H1 (cell line): ENCODE results near the gene PSPN.

Experiments
- EGR1 ChIP-seq: IDR thresholded peaks from 2 replicates; pipeline ENCODE4 v1.6.1; 2011; ENCODE audit warnings: low read depth, low read length, borderline replicate concordance
- EP300 ChIP-seq, 2 experiments: IDR thresholded peaks; 1 replicate in 1 of 2; 2 replicates in 1 of 2; pipeline ENCODE4 v1.6.1; 2011 to 2012; ENCODE audit warnings: low read depth in 2 of 2, low read length in 2 of 2, mild to moderate bottlenecking in 2 of 2, borderline replicate concordance in 1 of 2, inconsistent platforms in 1 of 2, moderate library complexity in 1 of 2
- EZH2 ChIP-seq: fragments of 200-600 bp; sonication (generic); IDR thresholded peaks from 2 replicates; pipeline ENCODE4 v1.7.1; 2012; ENCODE audit warnings: low read depth, mild to moderate bottlenecking, moderate library complexity, low read length, inconsistent platforms; ENCODE audit not compliant: severe bottlenecking
- KDM5A ChIP-seq: fragments of 200-600 bp; IDR thresholded peaks from 2 replicates; pipeline ENCODE4 v1.7.1; 2012; ENCODE audit warnings: mild to moderate bottlenecking, low read length, inconsistent platforms, mixed read lengths
- POLR2A ChIP-seq, 2 experiments: IDR thresholded peaks; 1 replicate in 1 of 2; 2 replicates in 1 of 2; pipeline ENCODE4 v1.6.1; 2011; ENCODE audit warnings: low read depth in 2 of 2, low read length in 2 of 2, mild to moderate bottlenecking in 2 of 2; ENCODE audit errors: control extremely low read depth in 1 of 2
- POLR2AphosphoS5 ChIP-seq: IDR thresholded peaks from 2 replicates; pipeline ENCODE4 v1.6.1; 2011; ENCODE audit warnings: low read depth, low read length
- SRF ChIP-seq: IDR thresholded peaks from 2 replicates; pipeline ENCODE4 v1.6.1; 2011; ENCODE audit warnings: mild to moderate bottlenecking, low read depth, low read length, moderate library complexity
- SUZ12 ChIP-seq: fragments of 200-600 bp; sonication (generic); IDR thresholded peaks from 2 replicates; pipeline ENCODE4 v1.6.1; 2012; ENCODE audit warnings: mild to moderate bottlenecking, inconsistent platforms, low read length, moderate library complexity, mixed read lengths
- TAF1 ChIP-seq: IDR thresholded peaks from 2 replicates; pipeline ENCODE4 v1.6.1; 2011; ENCODE audit warnings: mild to moderate bottlenecking, low read depth, low read length
- TF ChIP-seq, protein P1 (sequence below), 3 experiments: IDR thresholded peaks; 1 replicate in 2 of 3; 2 replicates in 1 of 3; pipeline versions ENCODE4 v1.5.1 to v1.6.1; 2011; ENCODE audit warnings: low read length in 3 of 3, mild to moderate bottlenecking in 3 of 3, inconsistent platforms in 2 of 3, low read depth in 1 of 3, moderate library complexity in 1 of 3; ENCODE audit not compliant: insufficient read depth in 1 of 3; ENCODE audit errors: control extremely low read depth in 1 of 3
- TF ChIP-seq, protein P2 (sequence below): IDR thresholded peaks from 2 replicates; pipeline ENCODE4 v1.6.1; 2011; ENCODE audit warnings: low read depth, mild to moderate bottlenecking, low read length; ENCODE audit not compliant: insufficient read depth

GRCh38 chr19:6415591-6416190 lies 40.0 kb upstream of the PSPN start:
- no peak for TF ChIP-seq SRF
- TF ChIP-seq TAF1: no peak
- TF ChIP-seq SUZ12: no peak
- no peak for TF ChIP-seq EP300 (IDR thresholded peaks at IDR 0.05; ENCODE audit: borderline replicate concordance in 1 of 2, low read depth in 2 of 2, low read length in 2 of 2)
- TF ChIP-seq KDM5A: no peak
- TF ChIP-seq, protein P1, sequence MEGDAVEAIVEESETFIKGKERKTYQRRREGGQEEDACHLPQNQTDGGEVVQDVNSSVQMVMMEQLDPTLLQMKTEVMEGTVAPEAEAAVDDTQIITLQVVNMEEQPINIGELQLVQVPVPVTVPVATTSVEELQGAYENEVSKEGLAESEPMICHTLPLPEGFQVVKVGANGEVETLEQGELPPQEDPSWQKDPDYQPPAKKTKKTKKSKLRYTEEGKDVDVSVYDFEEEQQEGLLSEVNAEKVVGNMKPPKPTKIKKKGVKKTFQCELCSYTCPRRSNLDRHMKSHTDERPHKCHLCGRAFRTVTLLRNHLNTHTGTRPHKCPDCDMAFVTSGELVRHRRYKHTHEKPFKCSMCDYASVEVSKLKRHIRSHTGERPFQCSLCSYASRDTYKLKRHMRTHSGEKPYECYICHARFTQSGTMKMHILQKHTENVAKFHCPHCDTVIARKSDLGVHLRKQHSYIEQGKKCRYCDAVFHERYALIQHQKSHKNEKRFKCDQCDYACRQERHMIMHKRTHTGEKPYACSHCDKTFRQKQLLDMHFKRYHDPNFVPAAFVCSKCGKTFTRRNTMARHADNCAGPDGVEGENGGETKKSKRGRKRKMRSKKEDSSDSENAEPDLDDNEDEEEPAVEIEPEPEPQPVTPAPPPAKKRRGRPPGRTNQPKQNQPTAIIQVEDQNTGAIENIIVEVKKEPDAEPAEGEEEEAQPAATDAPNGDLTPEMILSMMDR (IDR thresholded peaks at IDR 0.05; ENCODE audit: control extremely low read depth in 1 of 3, insufficient read depth in 1 of 3, low read depth in 1 of 3, low read length in 3 of 3): no peak
- TF ChIP-seq EZH2: no peak
- no peak for TF ChIP-seq POLR2AphosphoS5
- TF ChIP-seq EGR1: no peak
- no peak for TF ChIP-seq POLR2A (IDR thresholded peaks at IDR 0.05; ENCODE audit: control extremely low read depth in 1 of 2, low read depth in 2 of 2, low read length in 2 of 2)
- TF ChIP-seq, protein P2, sequence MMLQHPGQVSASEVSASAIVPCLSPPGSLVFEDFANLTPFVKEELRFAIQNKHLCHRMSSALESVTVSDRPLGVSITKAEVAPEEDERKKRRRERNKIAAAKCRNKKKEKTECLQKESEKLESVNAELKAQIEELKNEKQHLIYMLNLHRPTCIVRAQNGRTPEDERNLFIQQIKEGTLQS: no peak
